ENCODE data around the gene PAIP1.
A peak's percentile ranks its signal among the peaks of the same experiment; 100 is the strongest.
"Not testable (repeated sequence)": the region's sequence is repeated elsewhere in the genome, so short reads cannot be mapped to it uniquely, and the experiment has no call there.

Gene PAIP1

GRCh38 chr5:43556857-43557542 lies at the start of gene PAIP1:
TSS of gene PAIP1 (minus strand) at chr5:43557077. CDS start at chr5:43556846, 231 bp downstream.
- H3K9me3 ChIP-seq (ENCODE audit: control insufficient read depth in 1 of 2, low read length in 2 of 2) = no peaks in the 10 kb centered on the region
- peaks cover 0 to 4% of the 10 kb centered on the region in 2 donors for H3K27me3 ChIP-seq (ENCODE audit: control insufficient read depth in 1 of 2, insufficient read depth in 2 of 2, low read length in 2 of 2)
- H3K4me1 ChIP-seq (ENCODE audit: control insufficient read depth in 1 of 2, insufficient read depth in 2 of 2, low read length in 2 of 2) = peaks cover 26 to 28% of the 10 kb centered on the region in 2 donors
- H3K9ac ChIP-seq (ENCODE audit: low read depth in 1 of 2, low read length in 2 of 2) = peak within 1 kb of the TSS; percentile 82 to 85
- H3K36me3 ChIP-seq (ENCODE audit: control insufficient read depth in 1 of 2, insufficient read depth in 2 of 2, low read length in 2 of 2) = peaks cover 0 to 17% of the 10 kb centered on the region in 2 donors
- H3K4me3 ChIP-seq (ENCODE audit: low read depth in 1 of 2, low read length in 2 of 2) = peak within 1 kb of the TSS; percentile 90 to 91
- peak within 1 kb of the TSS; percentile 84 for H3K27ac ChIP-seq (ENCODE audit: low read depth, low read length)

GRCh38 chr5:43606351-43606750 lies 49.5 kb upstream of the PAIP1 start:
- no peak overlapping the region for H3K9ac ChIP-seq (ENCODE audit: low read depth in 1 of 2, low read length in 2 of 2)
- H3K9me3 ChIP-seq (ENCODE audit: control insufficient read depth in 1 of 2, low read length in 2 of 2) = no peaks in the 10 kb centered on the region
- no peak overlapping the region for H3K27ac ChIP-seq (ENCODE audit: low read depth, low read length)
- peaks cover 6 to 19% of the 10 kb centered on the region in 2 donors for H3K36me3 ChIP-seq (ENCODE audit: control insufficient read depth in 1 of 2, insufficient read depth in 2 of 2, low read length in 2 of 2)
- H3K27me3 ChIP-seq (ENCODE audit: control insufficient read depth in 1 of 2, insufficient read depth in 2 of 2, low read length in 2 of 2) = no peaks in the 10 kb centered on the region
- no peak overlapping the region for H3K4me3 ChIP-seq (ENCODE audit: low read depth in 1 of 2, low read length in 2 of 2)
- H3K4me1 ChIP-seq (ENCODE audit: control insufficient read depth in 1 of 2, insufficient read depth in 2 of 2, low read length in 2 of 2) = peaks cover 15 to 16% of the 10 kb centered on the region in 2 donors

DNA sequence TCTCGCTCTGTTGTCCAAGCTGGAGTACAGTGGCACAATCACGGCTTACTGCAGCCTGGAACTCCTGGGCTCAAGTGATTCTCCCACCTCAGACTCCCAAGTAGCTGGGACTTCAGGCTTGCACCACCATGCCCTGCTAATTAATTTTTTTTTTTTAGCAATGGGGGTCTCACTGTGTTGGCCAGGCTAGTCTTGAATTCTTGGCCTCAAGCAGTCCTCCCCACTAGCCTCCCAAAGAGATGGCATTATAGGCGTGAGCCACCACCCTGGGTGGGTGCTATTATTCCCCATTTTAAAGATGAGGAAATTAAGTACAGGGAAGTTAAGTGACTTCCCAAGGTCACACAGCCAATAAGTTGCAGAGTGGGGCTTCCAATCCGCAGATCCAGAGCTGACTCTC lies 47.8 kb upstream of the PAIP1 start:
- H3K27ac ChIP-seq (ENCODE audit: low read depth, low read length) = no peak overlapping the region
- no peak overlapping the region for H3K9ac ChIP-seq (ENCODE audit: low read depth in 1 of 2, low read length in 2 of 2)
- peaks cover 0 to 6% of the 10 kb centered on the region in 2 donors for H3K36me3 ChIP-seq (ENCODE audit: control insufficient read depth in 1 of 2, insufficient read depth in 2 of 2, low read length in 2 of 2)
- no peak overlapping the region for H3K4me3 ChIP-seq (ENCODE audit: low read depth in 1 of 2, low read length in 2 of 2)
- H3K4me1 ChIP-seq (ENCODE audit: control insufficient read depth in 1 of 2, insufficient read depth in 2 of 2, low read length in 2 of 2) = peaks cover 15 to 16% of the 10 kb centered on the region in 2 donors
- no peaks in the 10 kb centered on the region for H3K27me3 ChIP-seq (ENCODE audit: control insufficient read depth in 1 of 2, insufficient read depth in 2 of 2, low read length in 2 of 2)
- no peaks in the 10 kb centered on the region for H3K9me3 ChIP-seq (ENCODE audit: control insufficient read depth in 1 of 2, low read length in 2 of 2)

DNA sequence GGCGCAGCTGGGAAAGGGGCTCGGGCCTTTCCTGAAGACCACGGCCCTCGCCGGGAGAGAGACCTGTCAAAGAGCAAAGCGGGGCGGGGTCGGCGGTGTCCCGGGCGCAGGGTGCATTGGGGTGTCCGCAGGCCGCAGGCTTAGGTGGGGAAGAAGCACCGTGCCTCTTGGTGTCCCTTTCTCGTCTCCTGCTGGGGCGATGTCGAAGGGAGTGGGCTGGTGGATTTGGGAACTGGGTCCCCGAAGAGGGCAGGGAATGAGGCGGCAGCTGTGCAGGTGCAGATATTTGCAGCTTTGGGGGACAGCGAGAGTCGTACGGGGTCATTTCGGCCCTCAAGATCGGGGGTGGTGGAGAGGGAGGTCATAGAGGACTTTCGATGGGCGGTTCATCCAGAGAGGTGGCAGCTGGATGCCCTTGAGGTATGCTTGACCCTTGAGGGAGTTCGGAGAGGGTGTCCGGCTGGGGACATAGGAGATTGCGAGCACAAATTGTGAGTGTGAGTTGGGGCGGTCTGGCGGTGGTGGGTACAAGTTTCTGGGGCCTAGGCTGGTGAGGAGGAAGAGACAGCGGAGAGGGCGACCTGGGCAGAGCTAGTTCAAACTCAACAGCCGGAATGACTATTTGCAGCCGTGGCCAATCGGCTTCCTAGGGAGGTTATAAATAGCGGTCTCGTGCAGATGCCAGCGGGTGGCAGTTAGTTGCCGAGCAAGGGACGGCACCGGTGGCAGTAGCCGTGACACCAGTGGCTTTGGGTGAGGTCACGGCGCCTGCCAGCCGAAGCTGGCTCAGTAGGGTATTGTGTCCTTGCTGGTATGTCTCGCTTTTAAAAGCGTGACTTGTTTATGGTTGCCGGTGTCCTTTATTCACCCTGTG lies 46.7 kb upstream of the PAIP1 start:
- Histone ChIP-seq H3K4me3 (ENCODE audit: low read depth in 1 of 2, low read length in 2 of 2) (peak overlapping the region; percentile 88 to 91), H3K4me1 (ENCODE audit: control insufficient read depth in 1 of 2, insufficient read depth in 2 of 2, low read length in 2 of 2) (peaks cover 15 to 16% of the 10 kb centered on the region in 2 donors), H3K27me3 (ENCODE audit: control insufficient read depth in 1 of 2, insufficient read depth in 2 of 2, low read length in 2 of 2) (no peaks in the 10 kb centered on the region), H3K9me3 (ENCODE audit: control insufficient read depth in 1 of 2, low read length in 2 of 2) (no peaks in the 10 kb centered on the region), H3K36me3 (ENCODE audit: control insufficient read depth in 1 of 2, insufficient read depth in 2 of 2, low read length in 2 of 2) (peaks cover 0 to 3% of the 10 kb centered on the region in 2 donors), H3K9ac (ENCODE audit: low read depth in 1 of 2, low read length in 2 of 2) (peak overlapping the region; percentile 79 to 88), H3K27ac (ENCODE audit: low read depth, low read length) (peak overlapping the region; percentile 63)

DNA sequence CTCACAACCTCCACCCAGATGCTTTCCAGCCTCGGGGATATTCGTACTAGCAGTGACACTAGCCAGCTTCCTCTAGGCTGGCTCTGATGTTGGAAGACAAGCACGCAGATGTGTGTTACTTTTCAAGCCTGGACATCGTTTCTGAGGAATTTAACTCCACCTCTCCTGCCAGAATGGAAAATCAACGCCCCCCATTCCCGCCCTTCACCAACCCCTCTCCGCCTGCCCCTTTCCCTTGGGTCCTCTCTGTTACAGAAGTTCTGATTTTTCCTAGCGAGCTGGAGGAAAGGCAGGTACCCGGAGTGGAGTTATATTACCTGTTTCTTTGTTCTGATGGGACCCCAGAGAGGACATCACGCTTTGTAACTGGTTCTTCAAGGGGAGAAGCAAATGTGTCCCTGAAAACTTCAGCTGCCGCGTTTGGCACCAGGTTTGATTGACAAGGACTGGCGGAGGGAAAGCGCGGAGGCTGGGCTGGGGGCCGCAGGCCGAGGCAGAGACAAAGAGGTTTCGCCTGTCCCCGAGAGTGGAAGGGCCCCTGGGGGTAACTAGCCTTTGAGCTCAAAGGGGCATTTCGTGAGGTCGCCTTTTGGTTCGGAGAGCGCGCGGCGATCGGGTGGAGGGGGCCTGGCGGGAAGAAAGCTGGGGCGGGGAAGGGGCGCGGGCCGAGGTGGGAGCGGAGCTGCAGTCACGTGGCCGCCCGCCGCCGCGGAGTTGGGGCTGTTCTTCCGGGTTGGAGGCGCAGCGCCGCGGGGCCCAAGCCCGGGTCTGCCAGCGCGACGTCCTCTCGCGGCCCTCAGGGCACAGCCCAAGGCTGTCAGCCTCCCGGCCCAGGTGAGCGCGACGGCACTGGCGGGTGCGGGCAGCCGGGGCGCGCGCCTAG lies 45.8 kb upstream of the PAIP1 start, which contains the start of gene NNT:
Gene NNT, plus strand, starts transcription at position 720 of the 883 bp plus-strand sequence. CDS start 6,016 bp downstream, outside the sequence.
- H3K4me3 ChIP-seq (ENCODE audit: low read depth in 1 of 2, low read length in 2 of 2) = peak within 1 kb of the TSS; percentile 88 to 91
- peaks cover 15 to 16% of the 10 kb centered on the region in 2 donors for H3K4me1 ChIP-seq (ENCODE audit: control insufficient read depth in 1 of 2, insufficient read depth in 2 of 2, low read length in 2 of 2)
- peaks cover 0 to 3% of the 10 kb centered on the region in 2 donors for H3K36me3 ChIP-seq (ENCODE audit: control insufficient read depth in 1 of 2, insufficient read depth in 2 of 2, low read length in 2 of 2)
- no peaks in the 10 kb centered on the region for H3K9me3 ChIP-seq (ENCODE audit: control insufficient read depth in 1 of 2, low read length in 2 of 2)
- peak within 1 kb of the TSS; percentile 63 for H3K27ac ChIP-seq (ENCODE audit: low read depth, low read length)
- peak within 1 kb of the TSS; percentile 79 to 88 for H3K9ac ChIP-seq (ENCODE audit: low read depth in 1 of 2, low read length in 2 of 2)
- no peaks in the 10 kb centered on the region for H3K27me3 ChIP-seq (ENCODE audit: control insufficient read depth in 1 of 2, insufficient read depth in 2 of 2, low read length in 2 of 2)

DNA sequence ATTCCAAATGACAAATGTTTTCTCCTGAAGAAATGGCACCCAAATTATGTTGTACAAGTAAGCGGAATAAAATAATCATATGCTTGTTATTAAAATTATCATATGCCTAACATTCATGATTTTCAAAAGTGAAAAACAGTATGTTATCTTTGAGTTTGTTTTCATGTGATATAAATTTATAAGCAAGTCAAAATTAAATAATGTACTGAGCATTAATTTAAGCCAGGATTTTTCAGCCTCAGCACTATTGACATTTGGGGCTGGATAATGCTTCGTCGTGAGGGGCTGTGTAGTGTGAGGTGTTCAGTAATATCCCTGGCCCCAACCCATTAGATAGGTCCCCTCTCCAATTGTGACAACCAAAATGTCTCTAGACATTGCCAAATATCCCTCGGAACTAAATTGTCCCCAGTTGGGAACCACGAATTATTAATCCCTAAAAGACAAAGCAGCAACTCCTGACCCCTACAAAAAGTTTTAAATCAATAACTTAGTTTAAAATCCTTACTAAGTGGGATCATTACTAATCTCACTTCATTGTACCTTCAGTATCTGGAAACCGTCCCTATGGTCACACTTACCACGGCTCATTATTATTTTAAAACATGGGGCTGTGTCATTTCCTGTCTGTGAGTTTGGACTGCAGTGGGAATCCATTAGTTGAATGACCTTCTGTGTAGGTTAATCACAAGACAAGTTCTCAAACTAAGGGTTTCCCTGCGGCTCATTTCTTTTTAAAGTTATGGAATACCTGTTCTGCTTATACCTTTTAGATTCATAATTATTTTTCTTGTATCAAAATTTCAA lies 44.8 kb upstream of the PAIP1 start:
- H3K27ac ChIP-seq (ENCODE audit: low read depth, low read length) = no peak overlapping the region
- H3K36me3 ChIP-seq (ENCODE audit: control insufficient read depth in 1 of 2, insufficient read depth in 2 of 2, low read length in 2 of 2) = peaks cover 0 to 3% of the 10 kb centered on the region in 2 donors
- H3K4me3 ChIP-seq (ENCODE audit: low read depth in 1 of 2, low read length in 2 of 2) = peak overlapping the region; percentile 88 to 91
- H3K27me3 ChIP-seq (ENCODE audit: control insufficient read depth in 1 of 2, insufficient read depth in 2 of 2, low read length in 2 of 2) = no peaks in the 10 kb centered on the region
- H3K4me1 ChIP-seq (ENCODE audit: control insufficient read depth in 1 of 2, insufficient read depth in 2 of 2, low read length in 2 of 2) = peaks cover 15 to 16% of the 10 kb centered on the region in 2 donors
- H3K9me3 ChIP-seq (ENCODE audit: control insufficient read depth in 1 of 2, low read length in 2 of 2) = no peaks in the 10 kb centered on the region
- H3K9ac ChIP-seq (ENCODE audit: low read depth in 1 of 2, low read length in 2 of 2) = peak overlapping the region; percentile 71 to 88

GRCh38 chr5:43598927-43599326 lies 42.0 kb upstream of the PAIP1 start:
- not testable (repeated sequence) for H3K27me3 ChIP-seq (ENCODE audit: control insufficient read depth in 1 of 2, insufficient read depth in 2 of 2, low read length in 2 of 2); H3K4me1 ChIP-seq (ENCODE audit: control insufficient read depth in 1 of 2, insufficient read depth in 2 of 2, low read length in 2 of 2); H3K9me3 ChIP-seq (ENCODE audit: control insufficient read depth in 1 of 2, low read length in 2 of 2); H3K9ac ChIP-seq (ENCODE audit: low read depth in 1 of 2, low read length in 2 of 2); H3K36me3 ChIP-seq (ENCODE audit: control insufficient read depth in 1 of 2, insufficient read depth in 2 of 2, low read length in 2 of 2); H3K27ac ChIP-seq (ENCODE audit: low read depth, low read length); H3K4me3 ChIP-seq (ENCODE audit: low read depth in 1 of 2, low read length in 2 of 2)

- Histone ChIP-seq H3K27ac (ENCODE audit: low read depth, low read length) (no peak overlapping the region), H3K4me3 (ENCODE audit: low read depth in 1 of 2, low read length in 2 of 2) (no peak overlapping the region), H3K9ac (ENCODE audit: low read depth in 1 of 2, low read length in 2 of 2) (no peak overlapping the region), H3K27me3 (ENCODE audit: control insufficient read depth in 1 of 2, insufficient read depth in 2 of 2, low read length in 2 of 2) (no peaks in the 10 kb centered on the region), H3K4me1 (ENCODE audit: control insufficient read depth in 1 of 2, insufficient read depth in 2 of 2, low read length in 2 of 2) (no peaks in the 10 kb centered on the region), H3K36me3 (ENCODE audit: control insufficient read depth in 1 of 2, insufficient read depth in 2 of 2, low read length in 2 of 2) (no peaks in the 10 kb centered on the region), H3K9me3 (ENCODE audit: control insufficient read depth in 1 of 2, low read length in 2 of 2) (no peaks in the 10 kb centered on the region)
Observed at GRCh38 chr5:43592363-43592762, 35.5 kb upstream of the PAIP1 start.

DNA sequence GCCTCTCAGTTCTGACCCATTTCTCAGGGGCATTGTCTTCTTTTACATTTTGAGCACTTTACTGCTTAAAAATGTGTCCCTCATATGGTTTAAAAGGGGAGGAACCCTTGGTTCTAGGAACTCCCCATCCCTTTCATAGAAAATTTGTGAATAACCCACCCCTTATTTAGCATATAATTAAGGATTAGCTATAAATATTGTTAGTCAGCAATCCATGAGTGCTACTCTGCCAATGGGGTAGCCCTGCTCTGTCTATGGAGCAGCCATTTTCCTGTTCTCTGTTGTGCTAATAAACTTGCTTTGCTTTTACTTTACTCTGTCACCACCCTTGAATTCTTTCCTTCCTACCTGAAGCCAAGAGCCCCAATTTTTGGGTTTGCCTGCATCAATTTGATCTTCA lies 33.8 kb upstream of the PAIP1 start:
- Histone ChIP-seq H3K27me3 (ENCODE audit: control insufficient read depth in 1 of 2, insufficient read depth in 2 of 2, low read length in 2 of 2) (no peaks in the 10 kb centered on the region), H3K36me3 (ENCODE audit: control insufficient read depth in 1 of 2, insufficient read depth in 2 of 2, low read length in 2 of 2) (no peaks in the 10 kb centered on the region), H3K4me1 (ENCODE audit: control insufficient read depth in 1 of 2, insufficient read depth in 2 of 2, low read length in 2 of 2) (no peaks in the 10 kb centered on the region), H3K27ac (ENCODE audit: low read depth, low read length) (no peak overlapping the region), H3K9ac (ENCODE audit: low read depth in 1 of 2, low read length in 2 of 2) (no peak overlapping the region), H3K4me3 (ENCODE audit: low read depth in 1 of 2, low read length in 2 of 2) (no peak overlapping the region), H3K9me3 (ENCODE audit: control insufficient read depth in 1 of 2, low read length in 2 of 2) (no peaks in the 10 kb centered on the region)
